GM18870 (cell line): ENCODE measurements around the gene ZNF740.

Experiments
- ATAC-seq: cut with Tn5 transposase; IDR thresholded peaks from one replicate; pipeline ENCODE4 v1.9.1; 2021; ENCODE audit warnings: moderate library complexity; ENCODE audit not compliant: unreplicated experiment

The ZNF740 gene

GRCh38 chr12:53224897-53225634 is 44.5 kb downstream of the ZNF740 start:
- ATAC-seq: no peak

DNA sequence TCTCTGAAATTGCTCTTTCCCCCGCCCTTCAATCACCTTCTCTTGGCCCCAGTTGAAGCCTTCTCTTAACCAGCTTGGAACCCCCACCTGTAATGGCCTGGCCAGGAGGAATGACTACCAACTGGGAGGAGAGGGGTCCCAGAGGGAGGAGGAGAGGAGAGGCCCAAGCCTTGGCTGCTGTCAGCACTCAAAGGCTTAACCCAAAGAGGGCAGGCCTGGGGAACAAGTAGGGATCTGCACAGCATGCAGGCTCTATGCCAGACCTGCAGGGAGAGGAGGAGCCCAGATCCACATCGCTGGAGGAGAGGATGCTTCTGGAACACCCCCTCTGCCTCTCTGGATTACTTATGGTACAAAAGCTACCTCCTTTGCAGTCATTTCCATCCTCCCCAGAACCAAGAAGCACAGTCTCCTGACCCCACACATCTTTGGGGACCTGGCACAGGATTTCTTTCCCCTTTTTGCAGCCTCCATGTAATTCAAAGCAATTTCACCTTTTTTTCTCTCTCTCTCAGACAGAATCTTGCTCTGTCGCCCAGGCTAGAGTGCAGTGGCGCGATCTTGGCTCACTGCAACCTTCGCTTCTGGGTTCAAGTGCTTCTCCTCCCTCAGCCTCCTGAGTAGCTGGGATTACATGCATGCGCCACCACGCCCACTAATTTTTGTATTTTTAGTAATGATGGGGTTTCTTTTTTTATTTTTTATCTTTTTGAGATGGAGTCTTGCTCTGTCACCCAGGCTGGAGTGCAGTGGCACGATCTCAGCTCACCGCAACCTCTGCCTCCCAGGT is 45.3 kb downstream of the ZNF740 start:
- no peak for ATAC-seq

- ATAC-seq: no peak
Measured at GRCh38 chr12:53226815-53227214, 46.3 kb downstream of the ZNF740 start.

- ATAC-seq: no peak
Measured at GRCh38 chr12:53227341-53227740, 46.8 kb downstream of the ZNF740 start.

GRCh38 chr12:53227836-53228235 is 47.3 kb downstream of the ZNF740 start:
- no peak for ATAC-seq

DNA sequence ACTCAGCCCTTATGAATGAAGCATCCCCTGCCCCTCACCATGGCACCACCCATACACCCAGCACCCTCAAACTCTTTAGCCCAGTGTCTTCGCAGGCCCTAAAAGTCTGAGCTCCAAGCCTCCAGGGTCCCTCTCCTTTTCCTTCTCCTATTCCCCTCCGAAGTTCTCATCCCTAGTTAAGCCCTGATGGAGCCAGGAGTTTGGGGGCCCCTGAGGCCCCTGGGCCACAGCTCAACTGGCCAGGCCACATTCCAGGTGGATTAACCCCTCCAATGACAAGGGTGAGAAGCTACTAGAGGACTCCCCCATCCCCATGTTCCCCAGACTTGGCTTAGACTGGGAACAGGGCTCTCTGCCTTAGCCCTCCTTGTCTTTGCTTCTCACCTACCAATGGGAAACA is 48.9 kb downstream of the ZNF740 start:
- ATAC-seq: no peak

- ATAC-seq: no peak
Measured at GRCh38 chr12:53230108-53230845, 49.8 kb downstream of the ZNF740 start.

- no peak for ATAC-seq
Measured at GRCh38 chr12:53231671-53231920, 51.1 kb downstream of the ZNF740 start.

DNA sequence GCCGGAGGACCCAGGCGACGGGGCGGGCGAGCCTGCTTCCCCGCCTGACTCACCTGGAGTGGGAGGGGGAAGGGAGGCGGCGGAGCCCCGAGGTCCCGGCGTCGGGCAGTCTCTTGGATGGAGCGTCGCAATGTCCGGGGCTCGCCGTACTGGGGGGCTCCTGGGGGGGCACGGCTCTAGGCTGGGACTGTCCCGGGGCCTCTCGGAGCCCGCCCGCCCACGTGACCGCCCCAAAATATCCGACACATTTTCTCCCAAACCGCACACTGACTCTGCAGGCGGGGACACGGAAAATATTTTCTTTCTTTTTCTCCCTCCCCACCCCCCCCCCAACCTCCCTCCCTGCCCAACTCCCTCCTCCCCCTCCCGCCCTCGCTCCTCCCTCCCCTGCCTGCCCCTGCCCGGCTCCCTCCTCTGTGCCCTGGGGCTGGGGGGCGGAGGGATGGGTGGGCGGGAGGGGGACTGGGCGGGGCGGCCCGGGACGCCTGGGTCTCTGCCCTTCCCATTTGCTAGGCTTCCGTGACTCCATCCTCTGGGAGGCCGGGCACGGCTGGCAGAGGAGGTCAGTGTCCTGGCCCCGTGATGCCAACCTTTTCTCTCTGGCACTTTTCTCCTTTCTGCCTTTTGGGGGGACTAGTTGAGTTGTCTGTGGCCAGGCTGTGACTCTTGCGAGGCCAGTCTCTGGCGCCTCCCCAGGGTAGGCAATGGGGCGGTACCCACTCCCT is 51.6 kb downstream of the ZNF740 start, which contains the start of gene RARG:
RARG (minus strand) TSS at position 289 of the 725 bp plus-strand sequence. CDS start 4,664 bp downstream, outside the sequence.
- no peak for ATAC-seq

DNA sequence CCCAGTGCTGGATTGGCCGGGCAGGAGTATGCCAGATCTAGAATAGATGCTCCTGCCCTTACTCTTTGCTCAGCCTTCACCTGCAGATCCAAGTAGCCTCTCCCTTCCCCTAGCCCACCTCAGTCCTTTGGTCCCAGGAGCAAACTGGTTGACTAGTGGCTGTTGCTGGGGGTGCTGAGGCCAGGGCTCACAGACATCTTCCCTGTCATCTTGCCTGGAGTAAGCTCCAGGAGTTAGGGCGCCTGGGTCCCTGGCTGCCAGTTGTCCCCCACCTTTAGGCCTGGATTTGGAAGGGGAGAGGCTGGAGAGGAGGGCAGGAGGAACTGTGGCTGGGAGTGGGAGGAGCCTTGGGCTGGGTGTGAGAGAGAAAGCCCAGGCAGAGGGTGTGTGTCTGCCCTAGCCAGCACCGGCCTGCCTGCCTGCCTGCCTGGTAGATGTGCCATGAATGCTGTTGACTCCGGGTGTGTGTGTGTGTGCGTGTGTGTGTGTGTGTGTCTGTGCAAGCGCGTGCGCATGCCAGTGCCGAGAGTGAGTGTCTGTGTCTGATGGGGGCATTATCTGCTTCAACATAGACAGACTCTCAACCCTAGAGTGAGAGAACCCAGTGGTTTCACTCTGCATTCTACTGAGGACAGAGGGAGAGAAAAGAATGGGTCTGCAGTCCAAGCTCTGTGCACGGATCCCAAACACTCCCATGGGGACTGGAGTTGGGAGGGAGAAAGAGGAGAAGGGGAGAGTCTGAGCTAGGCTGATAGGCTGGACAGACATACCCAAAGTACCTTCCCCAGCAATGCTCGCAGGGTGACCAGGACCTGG is 52.3 kb downstream of the ZNF740 start:
- no peak for ATAC-seq

DNA sequence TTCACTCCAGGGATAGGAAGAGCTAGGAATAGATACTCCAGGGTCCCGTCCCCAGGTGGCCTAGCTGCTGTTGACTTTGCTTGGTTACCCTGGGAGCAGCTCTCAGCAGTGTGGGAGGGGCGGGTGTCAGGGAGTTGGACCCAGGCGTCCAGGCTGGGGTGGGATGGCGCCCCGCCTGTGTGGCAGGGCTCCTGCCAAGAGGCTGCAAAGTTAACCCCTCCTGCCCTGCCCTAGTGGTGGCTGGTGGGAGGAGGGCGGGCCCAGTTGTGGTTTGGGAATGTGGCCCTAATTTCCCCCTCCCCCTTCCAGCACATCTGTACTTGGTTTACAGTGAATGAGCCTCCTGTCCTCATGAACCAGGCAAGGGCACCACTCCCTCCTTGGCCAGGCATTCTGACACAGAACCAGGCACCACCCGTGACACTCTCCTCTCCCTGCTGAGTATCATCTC is 53.2 kb downstream of the ZNF740 start:
- ATAC-seq: no peak

DNA sequence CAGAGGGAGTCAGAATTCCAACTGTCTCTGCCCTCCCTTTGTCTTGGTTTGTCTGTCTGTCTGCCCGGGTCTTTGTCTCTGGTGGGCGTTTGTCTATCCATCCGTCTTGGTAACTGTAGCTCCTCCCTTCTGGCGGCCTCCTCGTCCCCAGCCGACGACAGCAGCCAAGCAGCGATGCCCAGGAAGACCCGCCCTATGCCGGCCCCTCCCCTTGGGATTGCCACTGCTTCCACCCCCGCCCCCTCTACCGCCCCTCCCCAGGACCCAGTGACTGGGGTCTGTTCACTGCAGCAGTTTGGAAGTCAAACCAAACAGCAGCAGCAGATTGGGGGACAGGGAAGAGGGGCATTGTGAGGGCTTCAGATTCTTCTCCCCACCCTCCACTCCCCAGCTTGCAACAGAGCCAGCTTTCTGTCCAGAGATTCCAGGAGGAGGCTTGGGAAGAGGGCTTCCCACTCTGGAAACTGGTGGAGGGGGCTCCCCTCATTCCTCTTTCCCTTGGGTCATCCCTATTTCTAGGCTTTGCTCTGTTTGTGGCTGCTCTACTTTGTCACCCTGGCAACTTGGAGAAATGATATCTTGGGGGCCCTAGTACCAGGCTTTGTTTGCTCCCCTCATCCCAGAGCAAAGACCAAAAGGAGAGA is 53.9 kb downstream of the ZNF740 start:
- no peak for ATAC-seq

DNA sequence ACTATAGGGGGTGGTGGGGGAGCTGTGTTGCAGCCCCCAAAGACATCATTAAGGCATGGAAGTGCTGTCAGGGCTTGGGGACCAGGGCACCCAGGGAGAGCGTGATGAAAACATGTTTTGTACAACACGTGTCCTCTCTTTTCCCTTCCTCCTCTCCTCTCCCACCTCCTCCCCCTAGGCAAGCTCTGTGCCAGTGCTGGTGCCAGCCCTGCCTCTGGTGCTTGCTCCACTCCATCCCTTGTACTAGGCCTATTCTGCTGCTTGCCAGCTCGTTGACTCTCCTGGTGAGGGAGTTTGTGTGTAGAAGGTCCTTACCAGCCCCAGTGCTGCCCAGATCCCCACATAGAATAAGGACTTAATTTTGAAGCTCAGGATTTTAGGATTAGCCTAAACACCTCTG is 54.6 kb downstream of the ZNF740 start:
- no peak for ATAC-seq

DNA sequence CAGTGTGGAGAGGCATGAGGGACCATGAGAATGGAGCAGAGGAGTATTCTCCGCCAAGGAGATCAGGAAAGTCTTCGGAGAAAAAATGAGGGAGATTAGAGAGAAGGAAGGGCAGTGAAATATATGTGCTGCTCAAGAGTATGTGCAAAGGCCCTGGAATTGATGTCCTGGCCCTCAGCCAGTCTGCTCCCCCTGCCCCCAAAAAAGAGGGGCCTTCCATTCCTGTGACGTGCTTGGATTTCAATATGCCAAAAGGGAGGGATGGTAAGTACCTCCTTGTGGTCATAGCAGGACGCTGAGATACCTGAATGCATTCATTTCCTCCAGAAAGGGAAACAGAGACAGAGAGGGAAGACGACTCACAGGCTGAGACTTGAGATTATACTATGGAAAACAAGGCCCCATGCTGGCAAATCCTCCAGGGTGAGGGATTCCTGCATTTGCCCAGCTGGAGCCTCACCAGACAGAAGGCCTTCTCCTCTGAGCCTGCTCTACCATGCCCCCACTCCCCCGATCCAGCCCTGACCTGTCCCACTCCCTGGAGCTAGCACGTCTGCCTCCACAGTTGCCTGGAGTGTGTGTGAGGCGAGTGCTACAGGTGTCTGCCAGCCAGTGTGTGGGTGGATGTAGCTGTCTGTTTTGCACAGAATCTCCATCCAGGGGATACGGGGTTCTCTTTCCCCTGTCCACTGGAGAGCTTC is 55.4 kb downstream of the ZNF740 start:
- ATAC-seq: no peak

DNA sequence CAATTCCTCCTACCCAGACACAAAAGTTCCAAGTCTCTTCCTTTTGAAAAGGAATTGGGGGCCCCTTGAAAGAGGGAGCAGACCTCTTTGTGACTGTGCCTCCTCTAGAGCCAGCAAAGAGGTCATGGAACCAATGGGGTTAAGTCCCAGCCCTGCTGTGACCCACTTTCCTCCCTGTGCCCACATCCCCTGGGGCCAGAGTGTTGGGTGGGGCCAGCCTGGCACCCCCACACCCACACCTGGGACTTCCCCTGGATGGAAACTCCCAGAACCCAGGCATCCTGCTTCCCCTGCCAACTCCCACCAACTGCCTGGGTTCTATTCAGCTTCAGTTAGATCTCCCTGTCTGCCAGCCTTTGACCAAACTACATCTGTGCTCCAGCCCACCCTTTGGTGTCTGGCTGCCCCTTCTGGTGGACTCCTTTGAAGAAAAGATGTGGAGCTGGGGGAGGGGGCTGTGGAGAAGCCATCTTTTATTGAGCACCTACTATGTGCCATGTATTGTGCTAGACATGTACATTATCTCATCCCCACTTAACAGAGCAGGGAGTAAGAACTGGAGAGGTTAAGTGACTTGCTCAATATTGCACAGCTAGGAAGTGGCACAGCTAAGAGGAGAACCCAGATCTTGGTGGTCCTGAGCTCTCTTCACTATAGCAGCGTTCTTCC is 56.1 kb downstream of the ZNF740 start:
- ATAC-seq: no peak

DNA sequence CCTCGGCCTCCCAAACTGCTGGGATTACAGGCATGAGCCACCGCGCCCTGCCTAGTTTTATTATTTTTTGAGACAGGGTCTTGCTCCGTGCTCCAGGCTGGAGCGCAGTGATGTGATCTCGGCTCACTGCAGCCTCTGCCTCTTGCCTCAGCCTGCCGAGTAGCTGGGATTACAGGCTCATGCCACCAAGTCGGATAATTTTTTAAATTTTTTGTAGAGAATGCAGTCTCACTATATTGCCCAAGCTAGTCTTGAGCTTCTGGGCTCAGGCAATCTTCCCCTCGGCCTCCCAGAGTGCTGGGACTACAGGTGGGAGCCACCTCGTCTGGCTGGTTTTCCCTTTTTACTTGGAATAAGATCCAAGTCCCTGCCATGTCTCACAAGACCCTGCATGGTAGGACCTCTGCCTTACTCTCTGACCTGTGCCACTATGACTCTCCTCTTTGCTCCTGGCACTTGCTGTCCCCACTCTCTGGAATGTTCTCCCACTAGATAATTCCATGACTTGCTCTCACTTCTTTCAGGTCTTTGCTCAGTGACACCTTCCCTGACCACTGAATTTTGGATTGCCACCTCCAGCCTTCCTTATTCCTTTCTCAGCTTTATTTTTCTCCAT is 59.2 kb downstream of the ZNF740 start:
- no peak for ATAC-seq

GRCh38 chr12:53241623-53242412 is 61.3 kb downstream of the ZNF740 start:
- ATAC-seq: no peak
